CD14-positive monocyte (primary cell): Measurements from ENCODE around the gene SLC7A8. TPM values are rescaled to one million over a fixed set of nuclear protein-coding genes. Genes with fewer than 3 reads are reported as not detected.
A peak's percentile ranks its signal among the peaks of the same experiment; 100 is the strongest.

ENCODE experiments used
- DNase-seq, 3 donors: peaks; one replicate each; pipeline ENCODE4 v3.0.0-alpha.2; 2011 to 2022
- H2AFZ ChIP-seq: 2 replicates; pipeline ENCODE4 v1.6.0; 2012; ENCODE audit warnings: mild to moderate bottlenecking, low read depth, low read length, inconsistent platforms; ENCODE audit not compliant: insufficient read depth, poor library complexity, severe bottlenecking
- H3K27ac ChIP-seq, 2 donors: 1 replicate in 1 of 2; 2 replicates in 1 of 2; pipeline ENCODE4 v1.5.1; 2012 to 2013; ENCODE audit warnings: low read length in 2 of 2, control low read depth in 1 of 2, inconsistent platforms in 1 of 2, low read depth in 1 of 2, mild to moderate bottlenecking in 1 of 2
- H3K27me3 ChIP-seq, 2 donors: one replicate each; pipeline versions ENCODE4 v1.6.0 to v1.6.1; 2011 to 2013; ENCODE audit warnings: low read length in 2 of 2; ENCODE audit not compliant: control insufficient read depth in 2 of 2, insufficient read depth in 2 of 2
- H3K36me3 ChIP-seq, 2 donors: replicated peaks in 1 of 2; 1 replicate in 1 of 2; 2 replicates in 1 of 2; pipeline versions ENCODE4 v1.5.1 to v1.6.1; 2012 to 2013; ENCODE audit warnings: low read length in 2 of 2, control low read depth in 1 of 2, inconsistent platforms in 1 of 2, mild to moderate bottlenecking in 1 of 2; ENCODE audit not compliant: insufficient read depth in 2 of 2, control insufficient read depth in 1 of 2
- H3K4me1 ChIP-seq, 2 donors: 1 replicate in 1 of 2; 2 replicates in 1 of 2; pipeline versions ENCODE4 v1.5.1 to v1.6.1; 2012 to 2013; ENCODE audit warnings: low read length in 2 of 2, control low read depth in 1 of 2, inconsistent platforms in 1 of 2, mild to moderate bottlenecking in 1 of 2, moderate library complexity in 1 of 2; ENCODE audit not compliant: insufficient read depth in 2 of 2, control insufficient read depth in 1 of 2
- H3K4me2 ChIP-seq: replicated peaks from 2 replicates; pipeline ENCODE3; 2012; ENCODE audit warnings: low read length, moderate library complexity, mild to moderate bottlenecking; ENCODE audit not compliant: poor library complexity, severe bottlenecking; ENCODE audit errors: extremely low read depth
- H3K4me3 ChIP-seq, 3 experiments: fragments of 200-600 bp in 1 of 3; sonication (generic) in 1 of 3; replicated peaks in 1 of 3; 1 replicate in 2 of 3; 2 replicates in 1 of 3; pipeline ENCODE4 v1.5.1; 2011 to 2013; ENCODE audit warnings: low read length in 3 of 3, mild to moderate bottlenecking in 3 of 3, control low read depth in 2 of 3, low read depth in 2 of 3, inconsistent platforms in 1 of 3, moderate library complexity in 1 of 3
- H3K79me2 ChIP-seq: 2 replicates; pipeline ENCODE4 v1.6.0; 2012; ENCODE audit warnings: mild to moderate bottlenecking, control low read depth, inconsistent platforms, low read length, moderate library complexity; ENCODE audit not compliant: insufficient read depth
- H3K9ac ChIP-seq: 2 replicates; pipeline ENCODE4 v1.6.0; 2017; ENCODE audit warnings: low read length, mild to moderate bottlenecking; ENCODE audit not compliant: insufficient read depth, poor library complexity, severe bottlenecking
- H3K9me3 ChIP-seq, 2 donors: replicated peaks in 1 of 2; 1 replicate in 1 of 2; 2 replicates in 1 of 2; pipeline versions ENCODE4 v1.5.1 to v1.6.1; 2012 to 2013; ENCODE audit warnings: low read length in 2 of 2, control low read depth in 1 of 2; ENCODE audit not compliant: control insufficient read depth in 1 of 2, insufficient read depth in 1 of 2
- H4K20me1 ChIP-seq: 2 replicates; pipeline ENCODE4 v1.6.0; 2012; ENCODE audit warnings: mild to moderate bottlenecking, low read length, control low read depth, moderate library complexity; ENCODE audit not compliant: insufficient read depth
- H3K27ac Mint-ChIP-seq, 7 donors: one replicate each; pipeline ENCODE4 v1.8.0; 2020; ENCODE audit warnings: mild to moderate bottlenecking in 7 of 7, mixed read lengths in 7 of 7, moderate library complexity in 6 of 7, inconsistent platforms in 2 of 7
- H3K27me3 Mint-ChIP-seq, 3 donors: one replicate each; pipeline ENCODE4 v1.8.0; 2021 to 2022; ENCODE audit warnings: low read depth in 3 of 3, mild to moderate bottlenecking in 3 of 3, mixed read lengths in 3 of 3, moderate library complexity in 3 of 3, inconsistent platforms in 1 of 3
- H3K36me3 Mint-ChIP-seq, 2 donors: one replicate each; pipeline ENCODE4 v1.8.0; 2020; ENCODE audit warnings: mixed read lengths in 2 of 2, inconsistent platforms in 1 of 2, mild to moderate bottlenecking in 1 of 2
- H3K4me1 Mint-ChIP-seq: one replicate; pipeline ENCODE4 v1.8.0; 2020; ENCODE audit warnings: mild to moderate bottlenecking, mixed read lengths
- H3K4me3 Mint-ChIP-seq, 2 donors: one replicate each; pipeline ENCODE4 v1.8.0; 2020; ENCODE audit warnings: mild to moderate bottlenecking in 2 of 2, mixed read lengths in 2 of 2, moderate library complexity in 1 of 2
- H3K9me3 Mint-ChIP-seq, 7 donors: one replicate each; pipeline ENCODE4 v1.8.0; 2020 to 2022; ENCODE audit warnings: mixed read lengths in 7 of 7, mild to moderate bottlenecking in 6 of 7, moderate library complexity in 6 of 7, inconsistent platforms in 2 of 7
- WGBS: methylation state at CpG from one replicate; pipeline ENCODE4 v1.1.5; 2013; ENCODE audit warnings: missing lambda C conversion rate; ENCODE audit not compliant: insufficient coverage; 5-methylcytosine and 5-hydroxymethylcytosine counted together
- intact Hi-C, 2 donors: fragments of 100-400 bp; cut with micrococcal nuclease; formaldehyde crosslinking; loops; one replicate each; pipeline versions ENCODE4 v1.15.0 to v1.15.1; 2023
- polyA plus RNA-seq, 3 donors: library from polyadenylated mRNA; depleted of rRNA in 1 of 3; unstranded in 2 of 3; stranded (reverse) in 1 of 3; fragments of 300-500 nt in 2 of 3; fragments of >200 nt in 1 of 3; fragmentation: Illumina TruSeq in 2 of 3; gene quantifications; 1 replicate in 2 of 3; 2 replicates in 1 of 3; pipeline ENCODE4 v1.2.3, GENCODE V29; 2012 to 2021
- TF ChIP-seq, protein P1 (sequence below): fragments of 200-600 bp; IDR thresholded peaks from one replicate; pipeline ENCODE4 v1.8.0; 2022; ENCODE audit warnings: antibody characterized with exemption, mild to moderate bottlenecking

Gene SLC7A8
- polyA plus RNA-seq, 3 donors = 0.05 to 0.53 (median 0.25) TPM

DNA sequence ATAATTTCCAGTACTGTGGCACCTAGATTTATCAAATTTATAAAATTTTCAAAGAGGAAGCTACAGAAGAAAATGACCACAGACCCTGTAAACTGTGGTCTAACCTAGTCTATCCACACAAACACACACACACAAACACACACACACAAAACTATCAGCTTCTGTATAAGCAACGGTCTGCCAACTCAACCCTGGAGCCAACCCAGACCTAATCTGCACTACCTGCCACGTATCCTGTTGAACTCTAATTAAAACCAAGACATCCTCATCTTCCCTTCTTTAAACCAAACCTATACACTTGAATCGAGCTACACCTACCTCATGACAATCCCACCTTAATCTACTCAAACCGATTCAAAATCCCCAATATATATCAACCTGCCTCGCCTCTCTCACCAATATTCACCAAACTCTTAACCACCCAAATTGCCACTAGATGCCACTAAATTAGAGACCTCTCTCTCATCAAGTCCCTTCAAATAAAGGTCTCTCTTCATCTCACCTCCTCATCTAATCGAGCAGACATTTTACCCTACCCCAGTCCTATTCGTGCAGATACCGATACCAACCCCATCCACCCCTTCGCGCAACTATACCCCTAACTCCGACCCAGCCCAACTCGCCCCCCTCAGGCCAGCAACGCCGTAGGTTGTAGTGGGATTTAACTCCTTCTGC lies 89.3 kb downstream of the SLC7A8 start:
- WGBS = 2% methylated on average over 5 of the region's 14 CpGs
- Histone ChIP-seq H3K9ac (peak overlapping the region; percentile 98), H4K20me1 (peaks cover 72% of the 10 kb centered on the region), H2AFZ (peak overlapping the region; percentile 89), H3K4me2 (peak overlapping the region; percentile 88), H3K27me3 (no peaks in the 10 kb centered on the region), H3K79me2 (peaks cover 95% of the 10 kb centered on the region), H3K9me3 (no peaks in the 10 kb centered on the region), H3K4me1 (peaks cover 21 to 35% of the 10 kb centered on the region in 2 donors), H3K36me3 (peaks cover 56 to 63% of the 10 kb centered on the region in 2 donors), H3K27ac (peak overlapping the region; percentile 95 to 96), H3K4me3 (peak overlapping the region; percentile 80 to 98 (median 88))
- TF ChIP-seq, protein P1, sequence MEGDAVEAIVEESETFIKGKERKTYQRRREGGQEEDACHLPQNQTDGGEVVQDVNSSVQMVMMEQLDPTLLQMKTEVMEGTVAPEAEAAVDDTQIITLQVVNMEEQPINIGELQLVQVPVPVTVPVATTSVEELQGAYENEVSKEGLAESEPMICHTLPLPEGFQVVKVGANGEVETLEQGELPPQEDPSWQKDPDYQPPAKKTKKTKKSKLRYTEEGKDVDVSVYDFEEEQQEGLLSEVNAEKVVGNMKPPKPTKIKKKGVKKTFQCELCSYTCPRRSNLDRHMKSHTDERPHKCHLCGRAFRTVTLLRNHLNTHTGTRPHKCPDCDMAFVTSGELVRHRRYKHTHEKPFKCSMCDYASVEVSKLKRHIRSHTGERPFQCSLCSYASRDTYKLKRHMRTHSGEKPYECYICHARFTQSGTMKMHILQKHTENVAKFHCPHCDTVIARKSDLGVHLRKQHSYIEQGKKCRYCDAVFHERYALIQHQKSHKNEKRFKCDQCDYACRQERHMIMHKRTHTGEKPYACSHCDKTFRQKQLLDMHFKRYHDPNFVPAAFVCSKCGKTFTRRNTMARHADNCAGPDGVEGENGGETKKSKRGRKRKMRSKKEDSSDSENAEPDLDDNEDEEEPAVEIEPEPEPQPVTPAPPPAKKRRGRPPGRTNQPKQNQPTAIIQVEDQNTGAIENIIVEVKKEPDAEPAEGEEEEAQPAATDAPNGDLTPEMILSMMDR = no peak
- Mint-ChIP-seq H3K9me3 (no peaks in the 10 kb centered on the region), H3K36me3 (peaks cover 52 to 59% of the 10 kb centered on the region in 2 donors), H3K27ac (no peak overlapping the region), H3K4me1 (peaks cover 19% of the 10 kb centered on the region), H3K4me3 (no peak overlapping the region), H3K27me3 (no peaks in the 10 kb centered on the region)
- intact Hi-C loops = loop anchor here in 1 of 2 donors (10.0 kb wide), 1 partner anchor 191 kb away; the partner anchor contains the start of gene HOMEZ
- DNase-seq = no peak

DNA sequence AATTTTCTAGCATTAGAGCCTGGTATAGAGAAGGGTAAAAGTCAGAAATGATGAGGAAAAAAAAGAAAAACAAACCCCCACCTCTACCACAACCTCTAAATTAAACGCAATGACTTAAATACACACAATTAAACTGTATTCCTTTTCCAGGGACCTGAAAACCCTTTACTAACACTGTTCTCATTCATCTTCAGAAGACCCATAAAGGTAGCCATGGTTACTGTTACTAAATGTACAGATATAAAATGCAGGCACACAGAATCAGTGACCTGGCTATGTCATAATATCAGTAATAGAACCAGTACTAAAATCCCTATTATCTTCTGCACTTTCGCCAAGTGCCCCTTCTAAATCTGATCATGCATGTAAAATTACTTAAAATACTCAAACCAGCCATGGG lies 89.9 kb downstream of the SLC7A8 start:
- TF ChIP-seq, protein P1 = no peak
- Histone ChIP-seq H3K36me3 (peaks cover 56 to 63% of the 10 kb centered on the region in 2 donors), H3K4me3 (peak overlapping the region in 2 of 3 experiments; percentile 88 to 98), H3K27ac (no peak overlapping the region), H2AFZ (no peak overlapping the region), H3K9ac (no peak overlapping the region), H3K79me2 (peaks cover 95% of the 10 kb centered on the region), H3K4me2 (peak overlapping the region; percentile 88), H3K4me1 (peaks cover 21 to 35% of the 10 kb centered on the region in 2 donors), H3K27me3 (no peaks in the 10 kb centered on the region), H3K9me3 (no peaks in the 10 kb centered on the region), H4K20me1 (peaks cover 79% of the 10 kb centered on the region)
- Mint-ChIP-seq H3K27me3 (no peaks in the 10 kb centered on the region), H3K36me3 (peaks cover 47 to 53% of the 10 kb centered on the region in 2 donors), H3K9me3 (no peaks in the 10 kb centered on the region), H3K4me1 (peaks cover 18% of the 10 kb centered on the region), H3K27ac (no peak overlapping the region), H3K4me3 (no peak overlapping the region)
- WGBS = 88% methylated on average over 1 of the region's 2 CpGs
- no peak for DNase-seq
- intact Hi-C loops = loop anchor here in 1 of 2 donors (10.0 kb wide), 1 partner anchor 191 kb away; the partner anchor contains the start of gene HOMEZ
